SK-N-MC (cell line): ENCODE data around the gene FBXW7.

Experiments used
- EZH2 ChIP-seq: fragments of 200-600 bp; sonication (generic); IDR thresholded peaks from one replicate; pipeline ENCODE4 v1.6.1; 2017; ENCODE audit warnings: antibody characterized with exemption
- FOXP2 ChIP-seq: optimal IDR thresholded peaks from 2 replicates; pipeline ENCODE3; 2011; ENCODE audit warnings: mild to moderate bottlenecking, moderate library complexity; ENCODE audit not compliant: insufficient read depth; ENCODE audit errors: extremely low read length, control extremely low read depth
- POLR2AphosphoS5 ChIP-seq: IDR thresholded peaks from 2 replicates; pipeline ENCODE4 v1.6.1; 2012; ENCODE audit warnings: mild to moderate bottlenecking, low read depth, low read length, borderline replicate concordance

DNA sequence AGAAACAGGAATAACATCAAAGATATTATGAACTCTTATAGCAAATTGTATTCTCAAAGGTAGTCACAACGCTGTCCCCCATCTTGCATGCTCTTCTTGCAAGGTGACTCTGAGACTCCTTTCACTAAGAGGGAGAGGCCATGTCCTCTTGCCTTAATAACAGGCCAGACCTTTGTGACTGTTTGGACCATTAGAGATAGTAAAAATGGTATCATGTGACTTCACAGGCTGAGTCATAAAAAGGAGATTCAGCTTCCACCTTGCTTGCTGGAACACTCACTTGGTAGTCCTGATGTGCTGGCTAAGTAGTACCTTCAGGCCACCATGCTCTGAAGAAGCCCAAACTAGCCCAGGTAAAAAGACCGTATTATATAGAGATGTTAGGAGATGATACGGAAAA lies 143.8 kb downstream of the FBXW7 start:
- no peak for TF ChIP-seq POLR2AphosphoS5
- TF ChIP-seq EZH2: no peak
- TF ChIP-seq FOXP2: no peak
